GM18519 (cell line): Measurements from ENCODE around the gene CACNA1H.
"Not testable (repeated sequence)": the region's sequence is repeated elsewhere in the genome, so short reads cannot be mapped to it uniquely, and the experiment has no call there.

Source experiments
- ATAC-seq: cut with Tn5 transposase; IDR thresholded peaks from one replicate; pipeline ENCODE4 v1.9.1; 2021; ENCODE audit warnings: mild to moderate bottlenecking, moderate library complexity; ENCODE audit not compliant: unreplicated experiment, low FRiP score

CACNA1H gene

GRCh38 chr16:1261131-1261892 lies 108.4 kb downstream of the CACNA1H start:
- ATAC-seq, result no peak

- ATAC-seq, result no peak
These were observed 109.4 kb downstream of the CACNA1H start for GRCh38 chr16:1262210-1262845.

GRCh38 chr16:1262846-1263221 lies 109.9 kb downstream of the CACNA1H start:
- no peak for ATAC-seq

- no peak for ATAC-seq
These were observed 110.9 kb downstream of the CACNA1H start for GRCh38 chr16:1263591-1264344.

GRCh38 chr16:1264345-1265089 lies 111.6 kb downstream of the CACNA1H start:
- no peak for ATAC-seq

- no peak for ATAC-seq
These were observed 112.3 kb downstream of the CACNA1H start for GRCh38 chr16:1265090-1265630.

GRCh38 chr16:1265826-1266225 lies 112.9 kb downstream of the CACNA1H start:
- ATAC-seq, result no peak

GRCh38 chr16:1269418-1269817 lies 116.5 kb downstream of the CACNA1H start:
- not testable (repeated sequence) for ATAC-seq

- no peak for ATAC-seq
These were observed 118.4 kb downstream of the CACNA1H start for GRCh38 chr16:1271380-1271723.
